ENCODE measurements around the gene SLC23A1. TPM values are rescaled to one million over a fixed set of nuclear protein-coding genes. Genes with fewer than 3 reads are reported as not detected.

The SLC23A1 gene
- total RNA-seq, 1 donor from 2014 or later = not detected

GRCh38 chr5:139384591-139385051 lies 1.5 kb upstream of the SLC23A1 start:
- peaks cover 6% of the 10 kb centered on the region for H3K27me3 Mint-ChIP-seq (ENCODE audit: unreplicated experiment)
- no peaks in the 10 kb centered on the region for H3K9me3 Mint-ChIP-seq (ENCODE audit: unreplicated experiment)
- no peak for DNase-seq (ENCODE audit: low spot score)
- TF ChIP-seq CTCF (IDR thresholded peaks at IDR 0.05; ENCODE audit: unreplicated experiment) = no peak
- H3K4me3 Mint-ChIP-seq (ENCODE audit: unreplicated experiment) = no peak overlapping the region
- peaks cover 19% of the 10 kb centered on the region for H3K4me1 Mint-ChIP-seq (ENCODE audit: unreplicated experiment)
- H3K36me3 Mint-ChIP-seq (ENCODE audit: low read depth, unreplicated experiment) = no peaks in the 10 kb centered on the region
- H3K27ac Mint-ChIP-seq (ENCODE audit: unreplicated experiment) = no peak overlapping the region

- no peak overlapping the region for H3K27ac Mint-ChIP-seq (ENCODE audit: unreplicated experiment)
- H3K27me3 Mint-ChIP-seq (ENCODE audit: unreplicated experiment) = peaks cover 4% of the 10 kb centered on the region
- H3K4me1 Mint-ChIP-seq (ENCODE audit: unreplicated experiment) = peaks cover 23% of the 10 kb centered on the region
- DNase-seq (ENCODE audit: low spot score) = no peak
- no peak overlapping the region for H3K4me3 Mint-ChIP-seq (ENCODE audit: unreplicated experiment)
- peaks cover 2% of the 10 kb centered on the region for H3K36me3 Mint-ChIP-seq (ENCODE audit: low read depth, unreplicated experiment)
- TF ChIP-seq CTCF (IDR thresholded peaks at IDR 0.05; ENCODE audit: unreplicated experiment) = no peak
- H3K9me3 Mint-ChIP-seq (ENCODE audit: unreplicated experiment) = no peaks in the 10 kb centered on the region
Measured at GRCh38 chr5:139383993-139384590, 995 bp upstream of the SLC23A1 start.

- H3K9me3 Mint-ChIP-seq (ENCODE audit: unreplicated experiment) = no peaks in the 10 kb centered on the region
- peaks cover 4% of the 10 kb centered on the region for H3K36me3 Mint-ChIP-seq (ENCODE audit: low read depth, unreplicated experiment)
- no peak for TF ChIP-seq CTCF (IDR thresholded peaks at IDR 0.05; ENCODE audit: unreplicated experiment)
- H3K27me3 Mint-ChIP-seq (ENCODE audit: unreplicated experiment) = peaks cover 4% of the 10 kb centered on the region
- DNase-seq (ENCODE audit: low spot score) = no peak
- peaks cover 18% of the 10 kb centered on the region for H3K4me1 Mint-ChIP-seq (ENCODE audit: unreplicated experiment)
- no peak overlapping the region for H3K27ac Mint-ChIP-seq (ENCODE audit: unreplicated experiment)
- no peak overlapping the region for H3K4me3 Mint-ChIP-seq (ENCODE audit: unreplicated experiment)
Measured at GRCh38 chr5:139382807-139383206, 290 bp downstream of the SLC23A1 start.

GRCh38 chr5:139381837-139382761 lies 998 bp downstream of the SLC23A1 start:
- Mint-ChIP-seq H3K4me3 (ENCODE audit: unreplicated experiment) (no peak overlapping the region), H3K27ac (ENCODE audit: unreplicated experiment) (no peak overlapping the region), H3K36me3 (ENCODE audit: low read depth, unreplicated experiment) (peaks cover 9% of the 10 kb centered on the region), H3K4me1 (ENCODE audit: unreplicated experiment) (peaks cover 12% of the 10 kb centered on the region), H3K27me3 (ENCODE audit: unreplicated experiment) (peaks cover 6% of the 10 kb centered on the region), H3K9me3 (ENCODE audit: unreplicated experiment) (no peaks in the 10 kb centered on the region)
- DNase-seq (ENCODE audit: low spot score) = no peak
- TF ChIP-seq CTCF (IDR thresholded peaks at IDR 0.05; ENCODE audit: unreplicated experiment) = no peak

All from endothelial cell (in vitro differentiated cells).